Liver (tissue), 9 donors: Measurements from ENCODE around the gene SEMA4G. TPM values are rescaled to one million over a fixed set of nuclear protein-coding genes. Genes with fewer than 3 reads are reported as not detected.

Experiments
- DNase-seq: peaks from one replicate; pipeline ENCODE4 v3.0.0-alpha.2; 2017; ENCODE audit warnings: low spot score
- H3K27ac ChIP-seq, 2 donors: one replicate each; pipeline ENCODE4 v1.7.0; 2013; ENCODE audit warnings: inconsistent platforms in 2 of 2, low read length in 2 of 2, control low read depth in 1 of 2, low read depth in 1 of 2, mild to moderate bottlenecking in 1 of 2
- H3K27me3 ChIP-seq, 4 donors: one replicate each; pipeline versions ENCODE4 v1.6.1 to v1.7.0; 2013; ENCODE audit warnings: low read length in 3 of 4, inconsistent platforms in 1 of 4, mild to moderate bottlenecking in 1 of 4, moderate library complexity in 1 of 4; ENCODE audit not compliant: control insufficient read depth in 4 of 4, insufficient read depth in 4 of 4
- H3K36me3 ChIP-seq, 4 donors: one replicate each; pipeline versions ENCODE4 v1.6.1 to v1.7.0; 2013; ENCODE audit warnings: low read length in 3 of 4, mild to moderate bottlenecking in 3 of 4, low read depth in 1 of 4, moderate library complexity in 1 of 4; ENCODE audit not compliant: control insufficient read depth in 4 of 4, insufficient read depth in 3 of 4
- H3K4me1 ChIP-seq, 4 donors: one replicate each; pipeline versions ENCODE4 v1.6.1 to v1.7.0; 2013; ENCODE audit warnings: low read length in 3 of 4, mild to moderate bottlenecking in 3 of 4, moderate library complexity in 1 of 4; ENCODE audit not compliant: control insufficient read depth in 4 of 4, insufficient read depth in 4 of 4
- H3K4me3 ChIP-seq, 3 donors: one replicate each; pipeline versions ENCODE4 v1.6.1 to v1.7.0; 2013; ENCODE audit warnings: low read length in 3 of 3, control low read depth in 1 of 3, low read depth in 1 of 3, mild to moderate bottlenecking in 1 of 3
- H3K9ac ChIP-seq, 2 donors: one replicate each; pipeline ENCODE4 v1.7.0; 2013; ENCODE audit warnings: low read length in 2 of 2, mild to moderate bottlenecking in 2 of 2, moderate library complexity in 2 of 2, control low read depth in 1 of 2, low read depth in 1 of 2
- H3K9me3 ChIP-seq, 4 donors: one replicate each; pipeline versions ENCODE4 v1.6.1 to v1.7.0; 2013; ENCODE audit warnings: low read length in 3 of 4; ENCODE audit not compliant: control insufficient read depth in 4 of 4
- EGR1 ChIP-seq, 2 donors: IDR thresholded peaks; 2 replicates each; pipeline ENCODE4 v1.6.1; 2016 to 2018; ENCODE audit warnings: antibody characterized with exemption in 2 of 2, low read depth in 2 of 2
- FOXA1 ChIP-seq: IDR thresholded peaks from 2 replicates; pipeline ENCODE4 v1.6.1; 2016; ENCODE audit warnings: antibody characterized with exemption
- FOXA2 ChIP-seq: IDR thresholded peaks from 2 replicates; pipeline ENCODE4 v1.6.1; 2016; ENCODE audit warnings: antibody characterized with exemption
- GABPA ChIP-seq, 2 donors: IDR thresholded peaks in 1 of 2; conservative IDR thresholded peaks in 1 of 2; 2 replicates each; pipeline ENCODE4 v1.6.1; 2016; ENCODE audit warnings: antibody characterized with exemption in 2 of 2, mild to moderate bottlenecking in 1 of 2, moderate library complexity in 1 of 2
- HNF4A ChIP-seq, 2 donors: conservative IDR thresholded peaks; 2 replicates each; pipeline ENCODE4 v1.6.1; 2016; ENCODE audit warnings: antibody characterized with exemption in 2 of 2, mild to moderate bottlenecking in 2 of 2
- HNF4G ChIP-seq: IDR thresholded peaks from 2 replicates; pipeline ENCODE4 v1.6.1; 2016; ENCODE audit warnings: antibody characterized with exemption
- JUND ChIP-seq, 2 donors: IDR thresholded peaks; 2 replicates each; pipeline ENCODE4 v1.6.1; 2016; ENCODE audit warnings: antibody characterized with exemption in 2 of 2
- NR2F2 ChIP-seq: IDR thresholded peaks from 2 replicates; pipeline ENCODE4 v1.6.1; 2016; ENCODE audit warnings: antibody characterized with exemption
- RAD21 ChIP-seq, 2 donors: IDR thresholded peaks; 2 replicates each; pipeline ENCODE4 v1.6.1; 2016; ENCODE audit warnings: antibody characterized with exemption in 2 of 2, mild to moderate bottlenecking in 2 of 2
- RXRA ChIP-seq, 2 donors: IDR thresholded peaks; 2 replicates each; pipeline ENCODE4 v1.6.1; 2017 to 2018; ENCODE audit warnings: antibody characterized with exemption in 2 of 2, mild to moderate bottlenecking in 1 of 2
- SP1 ChIP-seq: IDR thresholded peaks from 2 replicates; pipeline ENCODE4 v1.6.1; 2018; ENCODE audit warnings: antibody characterized with exemption, mild to moderate bottlenecking
- TAF1 ChIP-seq: conservative IDR thresholded peaks from 2 replicates; pipeline ENCODE4 v1.6.1; 2016; ENCODE audit warnings: antibody characterized with exemption, mild to moderate bottlenecking
- YY1 ChIP-seq: IDR thresholded peaks from 2 replicates; pipeline ENCODE4 v1.6.1; 2016; ENCODE audit warnings: antibody characterized with exemption, mild to moderate bottlenecking
- WGBS: extraction: QIAGEN DNeasy Blood & Tissue Kit; methylation state at CpG from one replicate; pipeline ENCODE4 v1.1.7; 2013; 5-methylcytosine and 5-hydroxymethylcytosine counted together
- polyA plus RNA-seq, 2 donors: library from polyadenylated mRNA; stranded (reverse) in 1 of 2; unstranded in 1 of 2; fragments of 200-250 nt in 1 of 2; fragments of >200 nt in 1 of 2; fragmentation: Nextera tagmentation in 1 of 2; extraction: Ambion mirVana in 1 of 2; gene quantifications; one replicate each; pipeline versions ENCODE4 v1.2.1 to v1.2.3, GENCODE V29; 2013 to 2015
- total RNA-seq, 2 donors: library from RNA; depleted of rRNA; stranded (reverse); fragments of >200 nt; gene quantifications; one replicate each; pipeline ENCODE4 v1.2.3, GENCODE V29; 2014
- TF ChIP-seq, protein P1 (sequence below): IDR thresholded peaks from 2 replicates; pipeline ENCODE4 v1.6.1; 2016; ENCODE audit warnings: antibody characterized with exemption
- TF ChIP-seq, protein P2 (sequence below): IDR thresholded peaks from 2 replicates; pipeline ENCODE4 v1.6.1; 2016; ENCODE audit warnings: antibody characterized with exemption
- TF ChIP-seq, protein P3 (sequence below): fragments of 150-350 bp; IDR thresholded peaks from 2 replicates; pipeline ENCODE4 v1.5.1; 2017; ENCODE audit warnings: improper control_type of control experiment, low read depth, low read length; ENCODE audit not compliant: missing input control
- TF ChIP-seq, protein P4 (sequence below): IDR thresholded peaks from 2 replicates; pipeline ENCODE4 v1.6.1; 2016; ENCODE audit warnings: antibody characterized with exemption, mild to moderate bottlenecking
- TF ChIP-seq, protein P5 (sequence below): IDR thresholded peaks from 2 replicates; pipeline ENCODE4 v1.6.1; 2016; ENCODE audit warnings: antibody characterized with exemption
- donor health status: healthy.
- donor health status: healthy.
- donor health status: healthy.
- donor health status: healthy.
- donor health status: healthy.

Gene SEMA4G
- total and polyA plus RNA-seq, 4 donors: 13.9 to 56.0 (median 30.2) TPM

DNA sequence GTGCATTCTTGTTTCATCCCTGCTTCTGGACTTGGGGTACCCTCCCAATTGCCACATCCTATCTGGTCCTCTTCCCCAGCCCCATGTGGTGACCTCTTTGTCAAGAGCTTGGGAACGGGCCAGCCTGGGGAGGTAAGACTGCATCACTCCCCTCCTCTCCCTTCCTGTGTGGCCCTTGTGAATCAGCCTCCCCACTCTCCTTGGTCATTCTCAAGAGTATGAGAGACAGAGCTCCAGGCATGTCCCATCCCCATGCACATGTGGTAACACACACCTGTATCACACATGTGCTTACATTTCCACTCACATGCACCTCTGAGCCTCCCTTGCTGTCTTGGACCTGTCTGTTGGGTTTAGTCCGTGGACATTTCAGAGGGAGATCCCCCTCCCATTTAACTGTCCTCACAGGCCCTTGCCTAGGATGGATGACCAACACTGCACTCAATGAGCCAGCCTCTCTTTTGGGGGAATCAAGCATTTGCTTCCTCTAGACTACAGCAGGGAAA lies 15.4 kb downstream of the SEMA4G start:
- H3K4me1 ChIP-seq: peaks cover 4 to 33% (median 28%) of the 10 kb centered on the region in 4 donors
- TF ChIP-seq HNF4G: no peak
- TF ChIP-seq GABPA (IDR thresholded peaks at IDR 0.05 in 1 of 2, conservative IDR thresholded peaks at IDR 0.05 in 1 of 2): no peak
- TF ChIP-seq YY1: no peak
- TF ChIP-seq HNF4A (conservative IDR thresholded peaks at IDR 0.05): no peak
- no peak for TF ChIP-seq SP1
- no peak for TF ChIP-seq JUND (IDR thresholded peaks at IDR 0.05)
- TF ChIP-seq FOXA2: no peak
- TF ChIP-seq, protein P1, sequence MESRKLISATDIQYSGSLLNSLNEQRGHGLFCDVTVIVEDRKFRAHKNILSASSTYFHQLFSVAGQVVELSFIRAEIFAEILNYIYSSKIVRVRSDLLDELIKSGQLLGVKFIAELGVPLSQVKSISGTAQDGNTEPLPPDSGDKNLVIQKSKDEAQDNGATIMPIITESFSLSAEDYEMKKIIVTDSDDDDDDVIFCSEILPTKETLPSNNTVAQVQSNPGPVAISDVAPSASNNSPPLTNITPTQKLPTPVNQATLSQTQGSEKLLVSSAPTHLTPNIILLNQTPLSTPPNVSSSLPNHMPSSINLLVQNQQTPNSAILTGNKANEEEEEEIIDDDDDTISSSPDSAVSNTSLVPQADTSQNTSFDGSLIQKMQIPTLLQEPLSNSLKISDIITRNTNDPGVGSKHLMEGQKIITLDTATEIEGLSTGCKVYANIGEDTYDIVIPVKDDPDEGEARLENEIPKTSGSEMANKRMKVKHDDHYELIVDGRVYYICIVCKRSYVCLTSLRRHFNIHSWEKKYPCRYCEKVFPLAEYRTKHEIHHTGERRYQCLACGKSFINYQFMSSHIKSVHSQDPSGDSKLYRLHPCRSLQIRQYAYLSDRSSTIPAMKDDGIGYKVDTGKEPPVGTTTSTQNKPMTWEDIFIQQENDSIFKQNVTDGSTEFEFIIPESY: no peak
- TF ChIP-seq RAD21 (IDR thresholded peaks at IDR 0.05): no peak
- TF ChIP-seq TAF1: no peak
- TF ChIP-seq, protein P2, sequence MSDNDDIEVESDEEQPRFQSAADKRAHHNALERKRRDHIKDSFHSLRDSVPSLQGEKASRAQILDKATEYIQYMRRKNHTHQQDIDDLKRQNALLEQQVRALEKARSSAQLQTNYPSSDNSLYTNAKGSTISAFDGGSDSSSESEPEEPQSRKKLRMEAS: no peak
- TF ChIP-seq, protein P3, sequence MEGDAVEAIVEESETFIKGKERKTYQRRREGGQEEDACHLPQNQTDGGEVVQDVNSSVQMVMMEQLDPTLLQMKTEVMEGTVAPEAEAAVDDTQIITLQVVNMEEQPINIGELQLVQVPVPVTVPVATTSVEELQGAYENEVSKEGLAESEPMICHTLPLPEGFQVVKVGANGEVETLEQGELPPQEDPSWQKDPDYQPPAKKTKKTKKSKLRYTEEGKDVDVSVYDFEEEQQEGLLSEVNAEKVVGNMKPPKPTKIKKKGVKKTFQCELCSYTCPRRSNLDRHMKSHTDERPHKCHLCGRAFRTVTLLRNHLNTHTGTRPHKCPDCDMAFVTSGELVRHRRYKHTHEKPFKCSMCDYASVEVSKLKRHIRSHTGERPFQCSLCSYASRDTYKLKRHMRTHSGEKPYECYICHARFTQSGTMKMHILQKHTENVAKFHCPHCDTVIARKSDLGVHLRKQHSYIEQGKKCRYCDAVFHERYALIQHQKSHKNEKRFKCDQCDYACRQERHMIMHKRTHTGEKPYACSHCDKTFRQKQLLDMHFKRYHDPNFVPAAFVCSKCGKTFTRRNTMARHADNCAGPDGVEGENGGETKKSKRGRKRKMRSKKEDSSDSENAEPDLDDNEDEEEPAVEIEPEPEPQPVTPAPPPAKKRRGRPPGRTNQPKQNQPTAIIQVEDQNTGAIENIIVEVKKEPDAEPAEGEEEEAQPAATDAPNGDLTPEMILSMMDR: no peak
- TF ChIP-seq, protein P4, sequence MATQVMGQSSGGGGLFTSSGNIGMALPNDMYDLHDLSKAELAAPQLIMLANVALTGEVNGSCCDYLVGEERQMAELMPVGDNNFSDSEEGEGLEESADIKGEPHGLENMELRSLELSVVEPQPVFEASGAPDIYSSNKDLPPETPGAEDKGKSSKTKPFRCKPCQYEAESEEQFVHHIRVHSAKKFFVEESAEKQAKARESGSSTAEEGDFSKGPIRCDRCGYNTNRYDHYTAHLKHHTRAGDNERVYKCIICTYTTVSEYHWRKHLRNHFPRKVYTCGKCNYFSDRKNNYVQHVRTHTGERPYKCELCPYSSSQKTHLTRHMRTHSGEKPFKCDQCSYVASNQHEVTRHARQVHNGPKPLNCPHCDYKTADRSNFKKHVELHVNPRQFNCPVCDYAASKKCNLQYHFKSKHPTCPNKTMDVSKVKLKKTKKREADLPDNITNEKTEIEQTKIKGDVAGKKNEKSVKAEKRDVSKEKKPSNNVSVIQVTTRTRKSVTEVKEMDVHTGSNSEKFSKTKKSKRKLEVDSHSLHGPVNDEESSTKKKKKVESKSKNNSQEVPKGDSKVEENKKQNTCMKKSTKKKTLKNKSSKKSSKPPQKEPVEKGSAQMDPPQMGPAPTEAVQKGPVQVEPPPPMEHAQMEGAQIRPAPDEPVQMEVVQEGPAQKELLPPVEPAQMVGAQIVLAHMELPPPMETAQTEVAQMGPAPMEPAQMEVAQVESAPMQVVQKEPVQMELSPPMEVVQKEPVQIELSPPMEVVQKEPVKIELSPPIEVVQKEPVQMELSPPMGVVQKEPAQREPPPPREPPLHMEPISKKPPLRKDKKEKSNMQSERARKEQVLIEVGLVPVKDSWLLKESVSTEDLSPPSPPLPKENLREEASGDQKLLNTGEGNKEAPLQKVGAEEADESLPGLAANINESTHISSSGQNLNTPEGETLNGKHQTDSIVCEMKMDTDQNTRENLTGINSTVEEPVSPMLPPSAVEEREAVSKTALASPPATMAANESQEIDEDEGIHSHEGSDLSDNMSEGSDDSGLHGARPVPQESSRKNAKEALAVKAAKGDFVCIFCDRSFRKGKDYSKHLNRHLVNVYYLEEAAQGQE: no peak
- no peak for TF ChIP-seq NR2F2
- no peak for TF ChIP-seq FOXA1
- TF ChIP-seq EGR1 (IDR thresholded peaks at IDR 0.05; ENCODE audit: low read depth in 2 of 2): no peak
- no peak for TF ChIP-seq RXRA (IDR thresholded peaks at IDR 0.05)
- TF ChIP-seq, protein P5, sequence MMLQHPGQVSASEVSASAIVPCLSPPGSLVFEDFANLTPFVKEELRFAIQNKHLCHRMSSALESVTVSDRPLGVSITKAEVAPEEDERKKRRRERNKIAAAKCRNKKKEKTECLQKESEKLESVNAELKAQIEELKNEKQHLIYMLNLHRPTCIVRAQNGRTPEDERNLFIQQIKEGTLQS: no peak
- H3K27ac ChIP-seq: no peak overlapping the region
- H3K4me3 ChIP-seq: no peak overlapping the region
- H3K36me3 ChIP-seq: peaks cover 0 to 30% (median 18%) of the 10 kb centered on the region in 4 donors
- 90% methylated on average over 2 of the region's 2 CpGs for whole genome bisulfite sequencing
- no peak for DNase-seq
- no peaks in the 10 kb centered on the region for H3K27me3 ChIP-seq
- H3K9me3 ChIP-seq: no peaks in the 10 kb centered on the region
- no peak overlapping the region for H3K9ac ChIP-seq
